ENCODE data around the gene SSBP4. TPM values are rescaled to one million over a fixed set of nuclear protein-coding genes. Genes with fewer than 3 reads are reported as not detected.

Gene SSBP4
- total and polyA plus RNA-seq, 9 donors = 77.1 to 156 (median 118) TPM

DNA sequence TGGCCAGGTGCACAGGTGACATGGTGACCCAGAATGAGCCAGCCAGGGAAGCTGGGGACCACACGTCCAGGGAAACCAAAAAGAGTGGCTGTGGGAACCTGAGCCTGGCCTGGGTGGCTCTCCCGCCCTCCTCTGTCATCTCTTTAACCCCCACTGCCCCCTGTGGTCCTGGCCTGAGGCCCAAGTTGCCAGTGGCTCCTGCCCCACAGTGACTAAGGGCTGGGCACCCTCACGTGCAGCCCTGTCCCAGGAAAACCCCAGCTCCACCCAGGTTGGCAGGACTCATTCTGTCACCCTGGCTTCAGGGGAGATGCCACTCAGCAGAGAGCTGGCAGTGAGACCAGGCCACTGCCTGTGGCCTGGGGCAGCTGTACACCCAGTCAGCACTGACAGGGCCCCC, 49.3 kb downstream of the SSBP4 start:
- Histone ChIP-seq H3K4me1 (ENCODE audit: control insufficient read depth, insufficient read depth, low read length) (peaks cover 25% of the 10 kb centered on the region), H3K4me3 (ENCODE audit: low read length) (no peak overlapping the region), H3K27ac (ENCODE audit: low read length) (no peak overlapping the region), H3K9me3 (replicated peaks; ENCODE audit: control insufficient read depth, low read depth, low read length) (no peaks in the 10 kb centered on the region), H3K27me3 (ENCODE audit: control insufficient read depth, insufficient read depth, low read length) (no peaks in the 10 kb centered on the region), H3K36me3 (ENCODE audit: control insufficient read depth, insufficient read depth, low read length) (peaks cover 34% of the 10 kb centered on the region)
- no peak for DNase-seq
- WGBS (ENCODE audit: insufficient coverage) = 64% methylated on average over 3 of the region's 3 CpGs

DNA sequence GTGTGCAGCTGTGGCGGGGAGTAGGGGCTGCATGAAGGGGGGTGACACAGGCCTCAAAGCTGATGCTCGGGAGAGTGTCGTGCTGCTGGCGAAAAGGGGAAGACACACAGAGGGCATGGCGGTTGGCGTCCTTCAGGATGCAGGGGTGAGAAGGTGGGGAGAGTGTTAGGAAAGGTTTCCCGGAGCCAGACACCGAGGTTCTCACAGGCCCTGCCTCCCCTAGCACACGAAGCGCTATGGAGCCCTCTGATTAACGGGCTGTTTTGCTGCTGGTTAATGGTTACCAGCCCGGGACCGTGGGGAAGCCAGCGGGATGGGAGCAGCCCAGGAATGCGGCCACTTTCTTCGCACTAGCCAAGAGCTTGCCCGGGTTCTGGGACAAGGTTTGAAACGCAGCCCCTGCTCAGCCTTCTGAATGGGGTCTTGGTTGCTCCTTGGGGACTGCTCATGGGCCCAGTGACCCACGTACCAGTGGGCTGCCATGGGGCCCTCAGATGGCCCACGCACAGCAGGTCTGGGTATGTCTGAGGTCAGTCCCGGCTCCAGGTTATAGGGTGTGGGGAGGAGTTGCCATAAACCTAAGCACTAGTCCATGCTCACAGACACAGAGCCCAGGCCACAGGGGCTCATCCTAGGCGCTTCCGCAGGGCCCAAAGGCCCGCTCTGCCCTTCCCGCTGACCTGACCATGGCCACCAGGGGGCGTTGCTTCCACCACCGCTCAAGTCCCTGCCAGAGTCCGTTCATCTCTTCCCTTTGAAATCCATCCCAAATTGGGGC, 50.1 kb downstream of the SSBP4 start:
- 64% methylated on average over 22 of the region's 28 CpGs for WGBS (ENCODE audit: insufficient coverage)
- Histone ChIP-seq H3K4me1 (ENCODE audit: control insufficient read depth, insufficient read depth, low read length) (peaks cover 30% of the 10 kb centered on the region), H3K4me3 (ENCODE audit: low read length) (no peak overlapping the region)

GRCh38 chr19:18470787-18471186, 51.6 kb downstream of the SSBP4 start:
- DNase-seq = no peak
- Histone ChIP-seq H3K4me1 (ENCODE audit: control insufficient read depth, insufficient read depth, low read length) (peaks cover 25% of the 10 kb centered on the region), H3K27me3 (ENCODE audit: control insufficient read depth, insufficient read depth, low read length) (no peaks in the 10 kb centered on the region), H3K36me3 (ENCODE audit: control insufficient read depth, insufficient read depth, low read length) (peaks cover 19% of the 10 kb centered on the region), H3K27ac (ENCODE audit: low read length) (no peak overlapping the region), H3K9me3 (replicated peaks; ENCODE audit: control insufficient read depth, low read depth, low read length) (no peaks in the 10 kb centered on the region), H3K4me3 (ENCODE audit: low read length) (no peak overlapping the region)
- WGBS (ENCODE audit: insufficient coverage) = no CpG with 5 or more reads among the region's 2 CpGs

More for the DNA sequence above, 50.1 kb downstream of the SSBP4 start:
- no peak overlapping the region for H3K27ac ChIP-seq (ENCODE audit: low read length)
- no peaks in the 10 kb centered on the region for H3K27me3 ChIP-seq (ENCODE audit: control insufficient read depth, insufficient read depth, low read length)
- H3K36me3 ChIP-seq (ENCODE audit: control insufficient read depth, insufficient read depth, low read length) = peaks cover 32% of the 10 kb centered on the region
- H3K9me3 ChIP-seq (replicated peaks; ENCODE audit: control insufficient read depth, low read depth, low read length) = no peaks in the 10 kb centered on the region
- DNase-seq = peak; percentile 75

DNA sequence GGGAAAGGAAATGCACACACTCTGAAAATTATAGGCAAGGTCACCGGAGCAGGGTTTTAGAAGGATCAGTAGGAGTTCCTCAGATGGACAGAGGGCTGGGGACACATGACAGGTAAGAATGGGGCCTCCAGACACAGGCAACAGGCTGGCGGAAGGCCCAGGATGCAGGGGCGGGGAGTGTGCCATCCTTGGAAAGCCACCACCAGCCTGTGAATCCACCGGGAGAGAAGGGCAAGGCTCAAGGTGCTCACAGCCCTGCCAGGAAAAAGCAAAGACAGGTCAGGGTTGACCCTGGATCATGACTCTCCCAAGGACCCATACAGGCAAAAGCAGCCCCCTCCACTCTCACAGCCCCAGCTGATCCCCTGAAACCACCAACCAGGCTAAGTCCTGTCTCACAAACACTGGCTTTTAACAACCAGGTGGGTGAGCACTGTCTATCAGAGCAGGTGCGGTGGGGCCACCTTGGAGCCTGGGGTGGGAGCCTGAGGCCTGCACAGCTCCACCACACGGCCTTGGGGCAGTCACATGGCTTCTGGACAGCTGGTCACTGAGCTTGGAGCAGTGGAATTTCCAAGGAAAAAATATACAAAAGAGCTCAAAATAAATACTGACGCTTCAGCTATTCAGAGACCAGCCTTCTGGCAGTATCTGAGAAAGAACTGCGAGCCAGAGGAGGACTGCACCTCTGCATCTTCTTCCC, 54.0 kb downstream of the SSBP4 start:
- Histone ChIP-seq H3K27ac (ENCODE audit: low read length) (no peak overlapping the region), H3K36me3 (ENCODE audit: control insufficient read depth, insufficient read depth, low read length) (peaks cover 25% of the 10 kb centered on the region), H3K9me3 (replicated peaks; ENCODE audit: control insufficient read depth, low read depth, low read length) (no peaks in the 10 kb centered on the region), H3K27me3 (ENCODE audit: control insufficient read depth, insufficient read depth, low read length) (no peaks in the 10 kb centered on the region), H3K4me1 (ENCODE audit: control insufficient read depth, insufficient read depth, low read length) (peaks cover 47% of the 10 kb centered on the region), H3K4me3 (ENCODE audit: low read length) (no peak overlapping the region)
- peak; percentile 24 for DNase-seq
- 75% methylated on average over 8 of the region's 8 CpGs for WGBS (ENCODE audit: insufficient coverage)

- no peak for DNase-seq
- H3K9me3 ChIP-seq (replicated peaks; ENCODE audit: control insufficient read depth, low read depth, low read length) = no peaks in the 10 kb centered on the region
- no peak overlapping the region for H3K27ac ChIP-seq (ENCODE audit: low read length)
- H3K4me3 ChIP-seq (ENCODE audit: low read length) = no peak overlapping the region
- H3K27me3 ChIP-seq (ENCODE audit: control insufficient read depth, insufficient read depth, low read length) = no peaks in the 10 kb centered on the region
- peaks cover 52% of the 10 kb centered on the region for H3K4me1 ChIP-seq (ENCODE audit: control insufficient read depth, insufficient read depth, low read length)
- WGBS (ENCODE audit: insufficient coverage) = 93% methylated on average over 6 of the region's 8 CpGs
- peaks cover 24% of the 10 kb centered on the region for H3K36me3 ChIP-seq (ENCODE audit: control insufficient read depth, insufficient read depth, low read length)
Observed at GRCh38 chr19:18473706-18474087, 54.5 kb downstream of the SSBP4 start.

DNA sequence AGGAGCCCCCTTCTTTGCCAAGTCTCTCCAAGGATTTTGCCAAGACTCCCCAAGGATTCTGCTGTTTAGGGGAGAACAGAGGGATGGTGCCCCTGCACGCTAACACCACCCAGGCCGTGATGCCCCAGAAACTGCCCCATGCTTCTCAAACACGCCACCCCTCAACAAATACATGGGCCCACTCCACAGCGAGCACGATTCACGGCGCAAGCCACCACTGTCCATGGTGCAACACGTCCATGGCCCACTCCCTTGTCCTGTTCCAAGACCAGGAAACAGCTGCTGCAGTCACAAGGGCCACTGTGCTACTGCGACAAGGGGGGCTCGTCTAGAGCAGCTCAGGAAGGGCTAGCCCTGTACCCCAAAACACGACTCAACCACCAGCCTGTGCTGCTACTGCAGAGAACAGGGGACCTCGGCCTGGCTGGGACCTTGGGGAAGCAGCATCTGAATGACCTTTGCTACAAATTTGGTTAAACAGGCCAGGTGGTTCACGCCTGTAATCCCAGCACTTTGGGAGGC, 55.2 kb downstream of the SSBP4 start:
- WGBS (ENCODE audit: insufficient coverage) = 88% methylated on average over 11 of the region's 13 CpGs
- no peak for DNase-seq
- Histone ChIP-seq H3K9me3 (replicated peaks; ENCODE audit: control insufficient read depth, low read depth, low read length) (no peaks in the 10 kb centered on the region), H3K27ac (ENCODE audit: low read length) (no peak overlapping the region), H3K36me3 (ENCODE audit: control insufficient read depth, insufficient read depth, low read length) (peaks cover 20% of the 10 kb centered on the region), H3K4me3 (ENCODE audit: low read length) (no peak overlapping the region), H3K4me1 (ENCODE audit: control insufficient read depth, insufficient read depth, low read length) (peaks cover 58% of the 10 kb centered on the region), H3K27me3 (ENCODE audit: control insufficient read depth, insufficient read depth, low read length) (no peaks in the 10 kb centered on the region)

GRCh38 chr19:18475004-18475453, 55.8 kb downstream of the SSBP4 start:
- peaks cover 20% of the 10 kb centered on the region for H3K36me3 ChIP-seq (ENCODE audit: control insufficient read depth, insufficient read depth, low read length)
- peaks cover 58% of the 10 kb centered on the region for H3K4me1 ChIP-seq (ENCODE audit: control insufficient read depth, insufficient read depth, low read length)
- whole genome bisulfite sequencing (ENCODE audit: insufficient coverage) = 70% methylated on average over 4 of the region's 5 CpGs
- DNase-seq = no peak
- no peaks in the 10 kb centered on the region for H3K27me3 ChIP-seq (ENCODE audit: control insufficient read depth, insufficient read depth, low read length)
- H3K27ac ChIP-seq (ENCODE audit: low read length) = no peak overlapping the region
- H3K4me3 ChIP-seq (ENCODE audit: low read length) = no peak overlapping the region
- no peaks in the 10 kb centered on the region for H3K9me3 ChIP-seq (replicated peaks; ENCODE audit: control insufficient read depth, low read depth, low read length)

- no peak for DNase-seq
- H3K27ac ChIP-seq (ENCODE audit: low read length) = no peak overlapping the region
- peaks cover 65% of the 10 kb centered on the region for H3K4me1 ChIP-seq (ENCODE audit: control insufficient read depth, insufficient read depth, low read length)
Observed at GRCh38 chr19:18475762-18476331, 56.6 kb downstream of the SSBP4 start.

GRCh38 chr19:18476507-18477041, 57.4 kb downstream of the SSBP4 start:
- WGBS (ENCODE audit: insufficient coverage) = 65% methylated on average over 13 of the region's 14 CpGs
- no peak for DNase-seq
- peak overlapping the region; percentile 20 for H3K27ac ChIP-seq (ENCODE audit: low read length)

More at GRCh38 chr19:18475762-18476331, 56.6 kb downstream of the SSBP4 start:
- H3K27me3 ChIP-seq (ENCODE audit: control insufficient read depth, insufficient read depth, low read length) = no peaks in the 10 kb centered on the region
- 55% methylated on average over 18 of the region's 19 CpGs for WGBS (ENCODE audit: insufficient coverage)
- no peak overlapping the region for H3K4me3 ChIP-seq (ENCODE audit: low read length)
- peaks cover 20% of the 10 kb centered on the region for H3K36me3 ChIP-seq (ENCODE audit: control insufficient read depth, insufficient read depth, low read length)
- H3K9me3 ChIP-seq (replicated peaks; ENCODE audit: control insufficient read depth, low read depth, low read length) = no peaks in the 10 kb centered on the region

More at GRCh38 chr19:18476507-18477041, 57.4 kb downstream of the SSBP4 start:
- Histone ChIP-seq H3K4me1 (ENCODE audit: control insufficient read depth, insufficient read depth, low read length) (peaks cover 68% of the 10 kb centered on the region), H3K9me3 (replicated peaks; ENCODE audit: control insufficient read depth, low read depth, low read length) (no peaks in the 10 kb centered on the region), H3K4me3 (ENCODE audit: low read length) (no peak overlapping the region), H3K36me3 (ENCODE audit: control insufficient read depth, insufficient read depth, low read length) (peaks cover 16% of the 10 kb centered on the region), H3K27me3 (ENCODE audit: control insufficient read depth, insufficient read depth, low read length) (no peaks in the 10 kb centered on the region)

Data from muscle of leg (tissue), 11 donors.